AG10803 (cell line): Measurements from ENCODE around the gene ZNF511.
"Not testable (repeated sequence)": the region's sequence is repeated elsewhere in the genome, so short reads cannot be mapped to it uniquely, and the experiment has no call there.

Experiments
- DNase-seq: peaks from one replicate; pipeline ENCODE4 v3.0.0; 2010; ENCODE audit warnings: low read depth
- H3K4me3 ChIP-seq: 2 replicates; pipeline ENCODE4 v1.5.1; 2011; ENCODE audit warnings: mild to moderate bottlenecking, low read length, control low read depth
- TF ChIP-seq, protein P1 (sequence below): conservative IDR thresholded peaks from 2 replicates; pipeline ENCODE4 v1.5.1; 2011; ENCODE audit warnings: mild to moderate bottlenecking, low read length, control low read depth, inconsistent platforms

The ZNF511 gene

DNA sequence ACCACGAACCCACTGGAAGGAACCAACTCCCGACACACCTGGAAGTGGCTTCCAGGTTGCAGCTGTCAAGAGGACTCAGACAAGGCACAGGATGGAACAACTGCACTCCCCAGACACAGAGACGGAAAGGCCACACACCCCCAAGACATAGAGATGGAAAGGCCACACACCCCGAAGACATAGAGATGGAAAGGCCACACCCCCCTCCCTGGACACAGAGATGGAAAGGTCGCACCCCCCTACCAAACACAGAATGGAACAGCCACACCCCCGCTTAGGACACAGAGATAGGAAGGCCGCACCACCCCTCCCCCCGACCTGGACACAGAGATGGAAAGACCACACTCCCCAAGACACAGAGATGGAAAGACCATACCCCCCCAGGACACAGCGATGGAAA is 7.6 kb downstream of the ZNF511 start:
- H3K4me3 ChIP-seq: no peak overlapping the region
- no peak for DNase-seq
- TF ChIP-seq, protein P1, sequence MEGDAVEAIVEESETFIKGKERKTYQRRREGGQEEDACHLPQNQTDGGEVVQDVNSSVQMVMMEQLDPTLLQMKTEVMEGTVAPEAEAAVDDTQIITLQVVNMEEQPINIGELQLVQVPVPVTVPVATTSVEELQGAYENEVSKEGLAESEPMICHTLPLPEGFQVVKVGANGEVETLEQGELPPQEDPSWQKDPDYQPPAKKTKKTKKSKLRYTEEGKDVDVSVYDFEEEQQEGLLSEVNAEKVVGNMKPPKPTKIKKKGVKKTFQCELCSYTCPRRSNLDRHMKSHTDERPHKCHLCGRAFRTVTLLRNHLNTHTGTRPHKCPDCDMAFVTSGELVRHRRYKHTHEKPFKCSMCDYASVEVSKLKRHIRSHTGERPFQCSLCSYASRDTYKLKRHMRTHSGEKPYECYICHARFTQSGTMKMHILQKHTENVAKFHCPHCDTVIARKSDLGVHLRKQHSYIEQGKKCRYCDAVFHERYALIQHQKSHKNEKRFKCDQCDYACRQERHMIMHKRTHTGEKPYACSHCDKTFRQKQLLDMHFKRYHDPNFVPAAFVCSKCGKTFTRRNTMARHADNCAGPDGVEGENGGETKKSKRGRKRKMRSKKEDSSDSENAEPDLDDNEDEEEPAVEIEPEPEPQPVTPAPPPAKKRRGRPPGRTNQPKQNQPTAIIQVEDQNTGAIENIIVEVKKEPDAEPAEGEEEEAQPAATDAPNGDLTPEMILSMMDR: no peak

DNA sequence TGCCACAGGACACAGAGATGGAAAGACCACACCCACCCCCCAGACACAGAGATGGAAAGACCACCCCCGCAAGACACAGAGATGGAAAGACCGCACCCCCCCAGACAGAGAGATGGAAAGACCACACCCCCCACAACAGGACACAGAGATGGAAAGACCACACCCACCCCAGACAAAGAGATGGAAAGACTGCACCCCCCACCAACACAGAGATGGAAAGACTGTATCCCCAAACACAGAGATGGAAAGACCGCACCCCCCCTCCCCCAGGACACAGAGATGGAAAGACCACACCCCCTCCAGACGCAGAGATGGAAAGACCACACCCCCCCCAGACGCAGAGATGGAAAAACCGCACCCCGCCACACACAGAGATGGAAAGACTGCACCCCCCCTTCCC is 8.0 kb downstream of the ZNF511 start:
- no peak overlapping the region for H3K4me3 ChIP-seq
- DNase-seq: no peak
- TF ChIP-seq, protein P1: no peak

DNA sequence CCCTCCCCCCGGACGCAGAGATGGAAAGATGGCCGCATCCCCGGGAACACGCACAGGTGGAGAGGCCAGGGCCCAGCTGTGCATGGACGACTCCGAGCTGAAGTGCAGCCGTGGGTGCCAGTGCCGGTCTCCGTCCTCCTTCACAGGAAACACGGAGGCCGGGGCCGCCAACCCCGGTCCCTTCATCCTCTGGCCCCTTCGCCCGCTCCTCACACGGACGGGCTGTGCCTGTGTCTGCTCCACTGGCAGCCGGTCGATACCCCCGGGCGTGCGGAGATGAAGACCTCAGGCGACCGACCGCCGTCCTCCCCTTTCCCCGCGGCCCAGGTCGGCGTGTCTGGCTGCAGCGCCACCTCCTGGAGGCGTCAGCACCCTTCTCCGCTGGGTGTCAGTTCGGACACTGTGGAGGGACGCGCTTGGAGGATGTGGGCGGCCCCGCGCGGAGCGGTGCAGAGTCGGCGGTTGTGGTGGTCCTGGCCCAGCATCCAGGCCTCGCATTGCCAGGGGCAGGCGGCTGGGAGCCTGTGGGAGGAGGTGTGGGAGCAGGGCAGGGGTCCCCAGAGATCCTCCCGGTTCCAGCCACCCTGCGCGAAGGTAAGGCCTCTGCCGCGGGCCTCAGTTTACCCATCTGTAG is 9.9 kb downstream of the ZNF511 start:
- TF ChIP-seq, protein P1: peak; percentile 62
- H3K4me3 ChIP-seq: peak overlapping the region; percentile 49

DNA sequence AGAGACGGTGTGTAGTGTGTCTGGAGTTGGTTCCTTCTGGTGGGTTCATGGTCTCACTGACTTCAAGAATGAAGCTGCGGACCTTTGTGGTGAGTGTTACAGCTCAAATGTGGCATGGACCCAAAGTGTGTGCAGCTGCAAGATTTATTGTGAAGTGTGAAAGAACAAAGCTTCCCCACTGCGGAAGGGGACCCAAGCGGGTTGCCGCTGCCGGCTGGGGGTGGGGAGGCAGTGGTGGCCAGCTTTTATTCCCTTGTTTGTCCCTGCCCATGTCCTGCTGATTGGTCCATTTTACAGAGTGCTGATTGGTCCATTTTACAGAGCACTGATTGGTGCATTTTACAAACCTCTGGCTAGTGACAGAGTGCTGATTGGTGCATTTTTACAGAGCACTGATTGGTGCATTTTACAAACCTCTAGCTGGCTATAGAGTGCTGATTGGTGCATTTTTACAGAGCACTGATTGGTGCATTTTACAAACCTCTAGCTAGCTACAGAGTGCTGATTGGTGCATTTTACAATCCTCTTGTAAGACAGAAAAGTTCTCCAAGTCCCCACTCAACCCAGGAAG is 12.2 kb downstream of the ZNF511 start:
- not testable (repeated sequence) for DNase-seq

More for the DNA sequence above, 9.9 kb downstream of the ZNF511 start:
- DNase-seq: peak; percentile 32

DNA sequence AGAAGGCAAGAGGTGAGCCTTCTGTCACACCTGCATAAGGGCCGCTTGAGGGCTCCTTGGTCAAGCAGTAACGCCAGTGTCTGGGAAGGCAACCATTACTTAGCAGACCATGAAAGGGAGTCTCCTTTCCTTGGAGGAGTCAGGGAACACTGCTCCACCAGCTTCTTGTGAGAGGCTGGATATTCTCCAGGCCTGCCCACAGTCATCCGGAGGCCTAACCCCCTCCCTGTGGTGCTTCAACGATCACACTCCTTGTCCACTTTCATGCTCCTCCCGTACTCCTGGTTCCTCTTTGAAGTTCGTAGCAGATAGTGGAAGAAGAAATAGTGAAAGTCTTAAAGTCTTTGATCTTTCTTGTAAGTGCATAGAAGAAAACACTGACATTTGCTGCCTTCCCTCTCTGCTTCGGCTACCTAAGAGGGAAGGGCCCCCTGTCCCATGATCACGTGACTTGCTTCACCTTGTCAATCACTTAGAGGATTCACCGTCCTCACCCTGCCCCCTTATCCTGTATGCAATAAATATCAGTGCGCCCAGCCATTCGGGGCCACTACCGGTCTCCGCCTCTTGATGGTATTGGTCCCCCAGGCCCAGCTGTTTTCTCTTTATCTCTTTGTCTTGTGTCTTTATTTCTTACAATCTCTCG is 13.5 kb downstream of the ZNF511 start:
- not testable (repeated sequence) for H3K4me3 ChIP-seq, DNase-seq

More for the DNA sequence above, 12.2 kb downstream of the ZNF511 start:
- H3K4me3 ChIP-seq: not testable (repeated sequence)

DNA sequence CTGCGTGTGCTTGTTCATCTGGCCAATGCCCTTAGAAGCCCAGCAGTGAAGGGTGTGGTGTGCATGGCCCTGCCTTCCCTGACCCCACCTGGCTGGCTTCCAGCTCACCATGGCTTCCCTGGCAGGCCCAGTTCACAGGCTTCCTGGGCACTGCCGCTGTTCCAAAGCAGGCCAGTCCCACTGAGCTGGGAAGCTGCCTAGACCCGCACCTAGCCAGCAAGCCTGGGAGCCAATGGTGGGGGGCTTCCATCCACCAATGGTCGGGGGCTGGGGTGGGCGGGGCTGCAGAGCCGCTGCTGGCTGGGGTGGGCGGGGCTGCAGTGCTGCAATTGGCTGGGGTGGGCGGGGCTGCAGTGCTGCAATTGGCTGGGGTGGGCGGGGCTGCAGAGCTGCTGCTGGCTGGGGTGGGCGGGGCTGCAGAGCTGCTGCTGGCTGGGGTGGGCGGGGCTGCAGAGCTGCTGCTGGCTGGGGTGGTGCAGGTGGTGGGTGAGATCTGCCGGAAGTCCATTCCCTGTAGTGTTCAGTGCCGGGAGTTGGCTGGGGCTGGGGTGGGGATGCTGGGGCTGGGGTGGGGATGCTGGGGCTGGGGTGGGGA is 15.6 kb downstream of the ZNF511 start:
- TF ChIP-seq, protein P1: no peak
- H3K4me3 ChIP-seq: no peak overlapping the region
- DNase-seq: peak; percentile 38

DNA sequence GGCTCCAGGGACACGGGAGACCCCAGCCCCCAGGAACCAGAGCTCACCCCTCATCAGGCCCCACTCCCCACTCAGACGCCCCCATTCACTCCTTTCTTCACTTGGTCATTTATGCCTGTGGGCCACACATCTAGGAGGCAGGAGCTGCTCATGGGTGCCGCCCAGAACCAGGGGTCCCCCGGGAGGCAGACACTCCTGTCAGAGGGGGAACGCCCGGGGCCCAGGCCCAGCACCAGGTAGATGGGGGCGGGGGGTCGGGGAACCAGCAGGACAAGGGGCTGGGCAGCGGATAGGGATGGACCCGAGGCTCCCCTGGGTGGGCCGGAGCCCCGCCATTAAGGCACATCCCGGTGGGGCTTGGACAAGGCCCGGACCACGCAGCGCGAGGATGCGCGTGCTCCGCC is 16.1 kb downstream of the ZNF511 start:
- TF ChIP-seq, protein P1: no peak

More for the DNA sequence above, 16.1 kb downstream of the ZNF511 start:
- no peak for DNase-seq
- H3K4me3 ChIP-seq: no peak overlapping the region
